GM18498 (cell line): ENCODE results near the gene SCN4A.

ENCODE experiments used
- ATAC-seq: cut with Tn5 transposase; IDR thresholded peaks from one replicate; pipeline ENCODE4 v1.9.1; 2021; ENCODE audit warnings: mild to moderate bottlenecking, moderate library complexity; ENCODE audit not compliant: unreplicated experiment

Gene SCN4A

GRCh38 chr17:64002658-64003525 is 30.2 kb upstream of the SCN4A start:
- no peak for ATAC-seq

GRCh38 chr17:64001763-64002529 is 29.2 kb upstream of the SCN4A start:
- ATAC-seq, result no peak

GRCh38 chr17:64001091-64001579 is 28.4 kb upstream of the SCN4A start:
- ATAC-seq, result no peak

GRCh38 chr17:63999680-64000531 is 27.2 kb upstream of the SCN4A start:
- ATAC-seq, result no peak

- ATAC-seq, result no peak
Measured at GRCh38 chr17:63998721-63999679, 26.3 kb upstream of the SCN4A start.

- ATAC-seq, result no peak
Measured at GRCh38 chr17:63998050-63998720, 25.5 kb upstream of the SCN4A start, which contains the start of gene PRR29. Gene PRR29 (plus strand): TSS chr17:63998351. CDS start chr17:63998365, 14 bp downstream.

GRCh38 chr17:63997341-63998048 is 24.8 kb upstream of the SCN4A start:
- ATAC-seq, result no peak

- ATAC-seq, result no peak
Measured at GRCh38 chr17:63996430-63997182, 23.9 kb upstream of the SCN4A start.

GRCh38 chr17:63995626-63996025 is 22.9 kb upstream of the SCN4A start:
- ATAC-seq, result no peak

- ATAC-seq, result no peak
Measured at GRCh38 chr17:63993368-63993985, 20.8 kb upstream of the SCN4A start.

GRCh38 chr17:63991611-63992010 is 18.9 kb upstream of the SCN4A start:
- ATAC-seq, result no peak

- no peak for ATAC-seq
Measured at GRCh38 chr17:63989622-63990345, 17.1 kb upstream of the SCN4A start.

GRCh38 chr17:63988741-63989621 is 16.3 kb upstream of the SCN4A start:
- no peak for ATAC-seq

- no peak for ATAC-seq
Measured at GRCh38 chr17:63988127-63988478, 15.4 kb upstream of the SCN4A start.

- ATAC-seq, result no peak
Measured at GRCh38 chr17:63987221-63988126, 14.8 kb upstream of the SCN4A start.
